Stomach (tissue), 4 donors: Measurements from ENCODE around the gene CCDC152.

Experiments
- CTCF ChIP-seq, 7 experiments: fragments of 450-650 bp in 4 of 7; fragments of 200-600 bp in 3 of 7; sonication (generic) in 3 of 7; IDR thresholded peaks; one replicate each; pipeline ENCODE4 v1.5.1; 2016 to 2019; ENCODE audit warnings: antibody characterized with exemption in 7 of 7, control low read depth in 2 of 7, mild to moderate bottlenecking in 1 of 7
- EP300 ChIP-seq: sonication (generic); formaldehyde crosslinking; IDR thresholded peaks from one replicate; pipeline ENCODE4 v1.6.1; 2017; ENCODE audit warnings: antibody characterized with exemption
- POLR2AphosphoS5 ChIP-seq, 3 donors: sonication (generic); formaldehyde crosslinking; IDR thresholded peaks; one replicate each; pipeline ENCODE4 v1.6.1; 2016; ENCODE audit warnings: antibody characterized with exemption in 3 of 3

DNA sequence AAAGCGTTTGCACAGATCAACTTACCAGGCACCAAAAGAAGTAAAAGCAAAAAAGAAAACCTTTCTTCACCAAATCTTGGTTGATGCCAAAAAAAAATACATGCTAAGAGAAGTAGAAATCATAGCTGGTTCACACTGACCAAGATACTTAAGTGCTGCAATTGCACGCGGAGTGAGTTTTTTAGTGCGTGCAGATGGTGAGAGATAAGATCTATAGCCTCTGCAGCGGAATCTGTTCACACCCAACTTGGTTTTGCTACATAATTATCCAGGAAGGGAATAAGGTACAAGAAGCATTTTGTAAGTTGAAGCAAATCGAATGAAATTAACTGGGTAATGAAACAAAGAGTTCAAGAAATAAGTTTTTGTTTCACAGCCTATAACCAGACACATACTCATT is 36.4 kb upstream of the CCDC152 start:
- no peak for TF ChIP-seq CTCF (IDR thresholded peaks at IDR 0.05)
- TF ChIP-seq EP300: no peak
- no peak for TF ChIP-seq POLR2AphosphoS5 (IDR thresholded peaks at IDR 0.05)
